Measurements from ENCODE around the gene LONP1.

The LONP1 gene

GRCh38 chr19:5665781-5666513 is 54.0 kb downstream of the LONP1 start:
- H3K4me3 ChIP-seq (ENCODE audit: low read length), result no peak overlapping the region
- H4K20me1 ChIP-seq (ENCODE audit: insufficient read depth, low read length), result no peaks in the 10 kb centered on the region
- peaks cover 22% of the 10 kb centered on the region for H3K79me2 ChIP-seq (ENCODE audit: low read length)
- TF ChIP-seq EZH2 (optimal IDR thresholded peaks at IDR 0.05; ENCODE audit: low read depth, low read length), result no peak
- TF ChIP-seq EZH2phosphoT487 (IDR thresholded peaks at IDR 0.05; ENCODE audit: low read length), result no peak
- TF ChIP-seq CTCF (IDR thresholded peaks at IDR 0.05; ENCODE audit: low read length), result no peak
- peaks cover 3% of the 10 kb centered on the region; the same call in 1 of the 2 replicates for H3F3A ChIP-seq (ENCODE audit: insufficient read depth, low read length)
- no peak overlapping the region for H2AFZ ChIP-seq (ENCODE audit: low read length)
- no peak overlapping the region for H3K4me2 ChIP-seq (ENCODE audit: low read depth, low read length)
- no peaks in the 10 kb centered on the region for H3K4me1 ChIP-seq (ENCODE audit: low read length)
- H3K9me3 ChIP-seq (replicated peaks; ENCODE audit: insufficient read depth, low read length), result no peaks in the 10 kb centered on the region
- no peak overlapping the region for H3K9ac ChIP-seq (ENCODE audit: low read length)
- no peak for DNase-seq
- H3K27me3 ChIP-seq (replicated peaks; ENCODE audit: insufficient read depth, low read length), result no peaks in the 10 kb centered on the region
- H3K36me3 ChIP-seq (replicated peaks; ENCODE audit: insufficient read depth, low read length), result peaks cover 35% of the 10 kb centered on the region
- H3K9me2 ChIP-seq (replicated peaks; ENCODE audit: insufficient read depth, low read length), result no peaks in the 10 kb centered on the region
- H3K27ac ChIP-seq (ENCODE audit: low read length), result no peak overlapping the region

- Histone ChIP-seq H3K9ac (ENCODE audit: low read length) (no peak overlapping the region), H3K4me2 (ENCODE audit: low read depth, low read length) (no peak overlapping the region), H4K20me1 (ENCODE audit: insufficient read depth, low read length) (no peaks in the 10 kb centered on the region), H3F3A (ENCODE audit: insufficient read depth, low read length) (peaks cover under 1% of the 10 kb centered on the region; the same call in 1 of the 2 replicates), H3K9me2 (replicated peaks; ENCODE audit: insufficient read depth, low read length) (no peaks in the 10 kb centered on the region), H3K36me3 (replicated peaks; ENCODE audit: insufficient read depth, low read length) (peaks cover 35% of the 10 kb centered on the region), H3K27me3 (replicated peaks; ENCODE audit: insufficient read depth, low read length) (no peaks in the 10 kb centered on the region), H3K27ac (ENCODE audit: low read length) (no peak overlapping the region), H2AFZ (ENCODE audit: low read length) (no peak overlapping the region), H3K4me3 (ENCODE audit: low read length) (no peak overlapping the region), H3K4me1 (ENCODE audit: low read length) (no peaks in the 10 kb centered on the region), H3K9me3 (replicated peaks; ENCODE audit: insufficient read depth, low read length) (no peaks in the 10 kb centered on the region), H3K79me2 (ENCODE audit: low read length) (peaks cover 34% of the 10 kb centered on the region)
- TF ChIP-seq EZH2phosphoT487 (IDR thresholded peaks at IDR 0.05; ENCODE audit: low read length) (no peak), EZH2 (optimal IDR thresholded peaks at IDR 0.05; ENCODE audit: low read depth, low read length) (no peak), CTCF (IDR thresholded peaks at IDR 0.05; ENCODE audit: low read length) (no peak)
- no peak for DNase-seq
These were observed 55.4 kb downstream of the LONP1 start for GRCh38 chr19:5664515-5664914.

GRCh38 chr19:5663904-5664303 is 56.0 kb downstream of the LONP1 start:
- no peak for DNase-seq

More at GRCh38 chr19:5663904-5664303, 56.0 kb downstream of the LONP1 start:
- H3K9me2 ChIP-seq (replicated peaks; ENCODE audit: insufficient read depth, low read length), result no peaks in the 10 kb centered on the region
- no peaks in the 10 kb centered on the region for H3F3A ChIP-seq (ENCODE audit: insufficient read depth, low read length)
- no peaks in the 10 kb centered on the region for H3K27me3 ChIP-seq (replicated peaks; ENCODE audit: insufficient read depth, low read length)
- peaks cover 34% of the 10 kb centered on the region for H3K79me2 ChIP-seq (ENCODE audit: low read length)
- H3K4me2 ChIP-seq (ENCODE audit: low read depth, low read length), result no peak overlapping the region
- H3K9ac ChIP-seq (ENCODE audit: low read length), result no peak overlapping the region
- no peaks in the 10 kb centered on the region for H3K9me3 ChIP-seq (replicated peaks; ENCODE audit: insufficient read depth, low read length)
- no peaks in the 10 kb centered on the region for H4K20me1 ChIP-seq (ENCODE audit: insufficient read depth, low read length)
- H3K4me3 ChIP-seq (ENCODE audit: low read length), result no peak overlapping the region
- H3K27ac ChIP-seq (ENCODE audit: low read length), result no peak overlapping the region
- TF ChIP-seq EZH2phosphoT487 (IDR thresholded peaks at IDR 0.05; ENCODE audit: low read length), result no peak
- no peak for TF ChIP-seq EZH2 (optimal IDR thresholded peaks at IDR 0.05; ENCODE audit: low read depth, low read length)
- TF ChIP-seq CTCF (IDR thresholded peaks at IDR 0.05; ENCODE audit: low read length), result no peak
- no peaks in the 10 kb centered on the region for H3K4me1 ChIP-seq (ENCODE audit: low read length)
- H2AFZ ChIP-seq (ENCODE audit: low read length), result no peak overlapping the region
- H3K36me3 ChIP-seq (replicated peaks; ENCODE audit: insufficient read depth, low read length), result peaks cover 33% of the 10 kb centered on the region
